ENCODE measurements around the gene FAP. TPM values are rescaled to one million over a fixed set of nuclear protein-coding genes. Genes with fewer than 3 reads are reported as not detected.

The FAP gene
- total and polyA plus RNA-seq, 2 experiments from 2014 or later, result not detected

DNA sequence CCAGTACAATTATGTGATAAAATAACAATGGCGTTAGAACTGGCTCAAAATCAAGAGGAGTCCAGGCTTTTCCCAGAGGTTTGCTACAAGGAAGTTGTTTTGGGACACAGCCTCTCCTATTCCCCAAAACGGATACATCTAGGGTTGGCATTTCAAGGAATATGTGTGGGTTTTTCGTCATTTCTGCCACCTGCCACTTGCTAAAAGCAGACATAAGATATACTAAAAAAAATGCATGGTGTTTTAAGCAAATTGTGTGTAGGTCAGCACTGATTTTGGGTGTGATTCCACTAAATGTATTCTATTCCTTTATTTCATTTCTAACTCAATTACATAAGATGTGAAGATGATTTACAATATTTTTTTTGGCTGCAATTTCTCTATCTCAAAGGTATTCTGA lies 54.8 kb downstream of the FAP start:
- DNase-seq (ENCODE audit: low read depth in 1 of 2, low spot score in 1 of 2), result no peak
- Histone ChIP-seq H3K27me3 (no peaks in the 10 kb centered on the region), H3K4me3 (no peak overlapping the region)

DNA sequence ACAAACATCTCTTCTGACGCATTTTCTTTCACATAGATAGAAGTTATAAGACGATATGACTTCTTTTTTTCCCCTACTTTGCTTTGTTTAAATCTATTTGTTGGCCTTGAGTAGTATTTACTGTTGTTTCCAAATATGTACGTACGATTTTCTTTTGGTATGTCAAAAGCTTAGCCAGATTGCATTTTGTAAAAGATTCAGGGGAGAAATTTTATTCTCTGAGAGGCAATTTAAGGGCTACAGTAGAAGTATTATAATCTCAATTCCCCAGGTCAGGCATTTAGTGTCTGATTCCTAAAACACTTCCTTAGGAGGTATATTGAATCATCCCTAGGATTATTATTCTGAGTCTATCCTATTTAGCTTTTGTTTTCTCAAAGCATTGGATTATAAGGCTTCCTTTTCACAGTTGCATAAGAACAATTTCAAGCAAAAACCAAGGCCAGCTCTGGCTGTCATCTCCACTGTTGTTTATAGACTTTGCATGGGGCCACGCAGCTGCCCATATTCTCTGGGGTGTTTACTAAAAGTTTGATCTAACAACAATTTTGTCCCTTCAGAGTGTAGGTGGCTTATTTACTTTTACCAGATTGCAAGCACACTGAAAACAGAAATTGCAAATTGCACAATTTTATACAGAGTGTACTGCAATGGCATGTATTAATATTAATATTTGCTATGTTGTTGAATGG lies 57.6 kb downstream of the FAP start:
- DNase-seq (ENCODE audit: low read depth in 1 of 2, low spot score in 1 of 2), result no peak
- Histone ChIP-seq H3K4me1 (ENCODE audit: low read depth) (no peaks in the 10 kb centered on the region), H3K36me3 (no peaks in the 10 kb centered on the region), H3K27ac (no peak overlapping the region), H3K27me3 (no peaks in the 10 kb centered on the region), H3K4me3 (no peak overlapping the region), H3K9me3 (ENCODE audit: low read depth) (no peaks in the 10 kb centered on the region)
- TF ChIP-seq, protein P1, sequence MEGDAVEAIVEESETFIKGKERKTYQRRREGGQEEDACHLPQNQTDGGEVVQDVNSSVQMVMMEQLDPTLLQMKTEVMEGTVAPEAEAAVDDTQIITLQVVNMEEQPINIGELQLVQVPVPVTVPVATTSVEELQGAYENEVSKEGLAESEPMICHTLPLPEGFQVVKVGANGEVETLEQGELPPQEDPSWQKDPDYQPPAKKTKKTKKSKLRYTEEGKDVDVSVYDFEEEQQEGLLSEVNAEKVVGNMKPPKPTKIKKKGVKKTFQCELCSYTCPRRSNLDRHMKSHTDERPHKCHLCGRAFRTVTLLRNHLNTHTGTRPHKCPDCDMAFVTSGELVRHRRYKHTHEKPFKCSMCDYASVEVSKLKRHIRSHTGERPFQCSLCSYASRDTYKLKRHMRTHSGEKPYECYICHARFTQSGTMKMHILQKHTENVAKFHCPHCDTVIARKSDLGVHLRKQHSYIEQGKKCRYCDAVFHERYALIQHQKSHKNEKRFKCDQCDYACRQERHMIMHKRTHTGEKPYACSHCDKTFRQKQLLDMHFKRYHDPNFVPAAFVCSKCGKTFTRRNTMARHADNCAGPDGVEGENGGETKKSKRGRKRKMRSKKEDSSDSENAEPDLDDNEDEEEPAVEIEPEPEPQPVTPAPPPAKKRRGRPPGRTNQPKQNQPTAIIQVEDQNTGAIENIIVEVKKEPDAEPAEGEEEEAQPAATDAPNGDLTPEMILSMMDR (IDR thresholded peaks at IDR 0.05; ENCODE audit: low read depth, low read length), result no peak

More for the DNA sequence above, 54.8 kb downstream of the FAP start:
- H3K9me3 ChIP-seq (ENCODE audit: low read depth), result no peaks in the 10 kb centered on the region
- no peaks in the 10 kb centered on the region for H3K36me3 ChIP-seq
- TF ChIP-seq, protein P1 (IDR thresholded peaks at IDR 0.05; ENCODE audit: low read depth, low read length), result no peak
- H3K27ac ChIP-seq, result no peak overlapping the region
- no peaks in the 10 kb centered on the region for H3K4me1 ChIP-seq (ENCODE audit: low read depth)

DNA sequence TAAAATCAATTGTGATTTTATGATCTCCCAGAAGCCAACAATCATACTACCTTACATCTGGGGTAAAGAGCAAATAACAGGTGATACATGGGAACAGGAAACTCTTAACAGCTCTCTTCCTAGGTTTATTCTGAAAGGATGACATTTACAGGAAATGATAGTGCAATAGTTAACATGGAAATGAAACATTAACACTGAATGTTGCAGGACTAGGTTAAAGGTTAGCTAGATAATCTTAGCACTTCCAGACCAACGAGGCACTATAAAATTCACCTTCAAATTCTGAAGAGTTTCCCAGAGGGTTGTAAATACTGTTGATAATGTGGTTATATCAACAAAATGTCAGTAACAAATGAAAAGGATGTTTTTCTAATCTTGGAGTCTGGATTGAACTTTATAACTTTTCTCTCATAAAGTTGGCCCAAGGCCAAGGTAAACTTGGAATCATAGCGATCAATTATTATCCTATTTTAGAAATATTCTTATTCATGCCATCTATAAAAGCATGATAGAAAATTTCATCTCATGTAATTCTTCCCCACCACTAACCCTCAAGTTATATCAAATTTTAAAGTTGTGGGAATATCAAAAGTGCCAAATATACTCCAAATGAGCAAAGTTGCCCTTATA lies 58.3 kb downstream of the FAP start:
- no peaks in the 10 kb centered on the region for H3K9me3 ChIP-seq (ENCODE audit: low read depth)
- TF ChIP-seq, protein P1 (IDR thresholded peaks at IDR 0.05; ENCODE audit: low read depth, low read length), result no peak
- no peaks in the 10 kb centered on the region for H3K36me3 ChIP-seq
- no peaks in the 10 kb centered on the region for H3K27me3 ChIP-seq
- DNase-seq (ENCODE audit: low read depth in 1 of 2, low spot score in 1 of 2), result no peak
- no peak overlapping the region for H3K27ac ChIP-seq
- no peak overlapping the region for H3K4me3 ChIP-seq
- no peaks in the 10 kb centered on the region for H3K4me1 ChIP-seq (ENCODE audit: low read depth)

DNA sequence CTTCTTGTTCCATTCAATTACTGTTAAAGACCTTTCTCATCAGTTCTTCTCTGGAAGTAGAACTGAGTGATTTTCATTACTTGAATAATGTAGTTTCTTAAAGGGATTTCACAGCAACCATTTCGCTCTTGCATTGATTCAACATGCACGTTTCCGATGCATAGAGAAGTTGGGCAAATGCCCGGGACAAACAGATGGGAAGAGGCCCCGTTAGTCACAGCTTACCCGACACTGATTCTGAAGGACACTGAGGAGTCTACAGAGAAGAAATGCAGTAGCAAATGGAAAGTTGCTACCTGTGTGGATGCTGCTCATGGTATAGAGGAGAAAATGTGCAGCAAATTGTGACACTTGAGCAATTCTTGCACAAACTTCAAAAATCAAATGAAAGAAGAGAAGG lies 58.9 kb downstream of the FAP start:
- Histone ChIP-seq H3K4me1 (ENCODE audit: low read depth) (no peaks in the 10 kb centered on the region), H3K9me3 (ENCODE audit: low read depth) (no peaks in the 10 kb centered on the region), H3K4me3 (no peak overlapping the region), H3K27ac (no peak overlapping the region), H3K36me3 (no peaks in the 10 kb centered on the region), H3K27me3 (no peaks in the 10 kb centered on the region)
- TF ChIP-seq, protein P1 (IDR thresholded peaks at IDR 0.05; ENCODE audit: low read depth, low read length), result no peak
- no peak for DNase-seq (ENCODE audit: low read depth in 1 of 2, low spot score in 1 of 2)

DNA sequence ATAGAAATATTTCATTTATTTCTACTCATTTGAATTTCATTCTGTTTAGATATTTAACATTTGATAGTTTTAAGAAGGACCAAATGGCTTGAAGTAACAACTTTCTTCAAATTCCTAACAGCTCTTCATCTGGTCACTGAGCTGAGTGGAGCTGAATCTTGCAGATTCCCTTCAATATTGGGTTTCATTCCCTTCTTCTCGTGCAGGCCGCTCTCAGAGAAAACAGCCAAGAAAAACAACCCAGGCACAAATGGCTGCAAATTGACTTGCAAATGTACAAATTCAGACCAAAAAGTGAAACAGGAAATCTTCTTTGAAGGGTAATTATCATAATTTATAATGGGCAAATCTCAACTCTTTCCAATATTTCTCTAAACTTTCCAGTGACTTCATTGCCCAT lies 60.9 kb downstream of the FAP start:
- Histone ChIP-seq H3K4me1 (ENCODE audit: low read depth) (no peaks in the 10 kb centered on the region), H3K36me3 (no peaks in the 10 kb centered on the region), H3K4me3 (no peak overlapping the region), H3K9me3 (ENCODE audit: low read depth) (no peaks in the 10 kb centered on the region), H3K27me3 (no peaks in the 10 kb centered on the region), H3K27ac (no peak overlapping the region)
- no peak for DNase-seq (ENCODE audit: low read depth in 1 of 2, low spot score in 1 of 2)
- TF ChIP-seq, protein P1 (IDR thresholded peaks at IDR 0.05; ENCODE audit: low read depth, low read length), result no peak

Measured in cardiac muscle cell (in vitro differentiated cells and primary cell).